NCI-H1048 (cell line): ENCODE measurements around the gene FOXN3.

Source experiments
- DNase-seq: peaks from one replicate; lab custom pipeline; 2025; lab: John Stamatoyannopoulos, UW

Gene FOXN3

DNA sequence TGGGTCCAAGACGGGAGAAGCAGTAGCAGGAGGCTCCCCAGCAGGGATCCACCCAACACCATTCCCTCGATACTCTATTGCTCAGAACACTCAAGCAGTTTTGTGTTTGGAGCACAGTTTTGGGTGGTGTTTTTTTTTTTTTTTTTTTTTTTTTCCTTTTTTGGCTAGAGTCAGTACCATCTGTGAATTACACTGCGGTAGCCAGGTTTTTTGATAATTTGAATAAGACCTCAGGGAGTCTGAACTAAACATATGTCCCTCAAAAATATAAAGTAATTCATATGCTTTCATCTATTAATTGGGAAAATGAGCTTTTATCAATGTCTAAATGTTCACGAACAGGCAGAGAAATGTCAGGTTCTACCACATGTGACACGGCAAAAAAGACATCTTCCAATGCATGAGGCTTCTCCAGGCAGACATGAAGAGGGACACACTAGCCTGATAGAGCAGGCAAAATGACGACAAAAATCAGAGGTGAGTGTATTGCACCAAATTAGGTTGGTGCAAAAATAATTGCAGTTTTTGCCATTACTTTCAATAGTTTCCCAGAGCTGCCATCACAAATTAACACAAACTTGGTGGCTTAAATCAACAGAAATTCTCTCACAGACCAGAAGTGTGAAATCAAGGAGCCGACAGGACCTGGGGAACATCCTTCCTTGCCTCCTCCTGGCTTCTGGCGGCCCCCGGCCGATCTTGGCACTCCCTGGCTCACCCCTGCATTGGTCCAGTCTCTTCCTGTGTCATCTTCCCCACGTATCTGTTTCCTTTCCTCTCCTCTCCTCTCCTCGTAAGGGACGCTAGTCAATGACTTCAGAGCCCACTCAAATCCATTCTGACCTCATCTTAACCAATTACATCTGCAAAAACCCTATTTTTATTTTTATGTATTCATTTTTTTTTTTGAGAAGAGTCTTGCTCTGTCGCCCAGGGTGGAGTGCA lies 33.9 kb downstream of the FOXN3 start:
- DNase-seq, result no peak

DNA sequence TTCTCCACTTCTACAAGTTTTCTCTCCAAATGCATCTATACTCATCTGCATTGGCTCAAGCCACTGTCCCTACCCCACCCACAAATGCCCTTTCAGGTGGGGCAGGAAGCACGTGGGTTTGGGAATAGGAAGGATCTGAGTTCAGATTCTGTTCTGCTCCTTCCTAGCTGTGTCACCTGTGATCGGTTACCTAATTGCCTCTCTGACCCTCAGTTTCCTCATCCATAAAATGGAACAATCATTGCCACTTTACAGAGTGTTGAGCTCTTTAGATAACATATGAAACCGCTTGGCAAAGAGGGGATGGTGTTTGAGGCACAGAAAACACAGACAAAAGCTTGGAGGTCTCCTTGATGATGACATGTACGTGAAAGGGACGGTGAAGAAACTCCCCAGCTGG lies 34.5 kb downstream of the FOXN3 start:
- DNase-seq, result no peak

DNA sequence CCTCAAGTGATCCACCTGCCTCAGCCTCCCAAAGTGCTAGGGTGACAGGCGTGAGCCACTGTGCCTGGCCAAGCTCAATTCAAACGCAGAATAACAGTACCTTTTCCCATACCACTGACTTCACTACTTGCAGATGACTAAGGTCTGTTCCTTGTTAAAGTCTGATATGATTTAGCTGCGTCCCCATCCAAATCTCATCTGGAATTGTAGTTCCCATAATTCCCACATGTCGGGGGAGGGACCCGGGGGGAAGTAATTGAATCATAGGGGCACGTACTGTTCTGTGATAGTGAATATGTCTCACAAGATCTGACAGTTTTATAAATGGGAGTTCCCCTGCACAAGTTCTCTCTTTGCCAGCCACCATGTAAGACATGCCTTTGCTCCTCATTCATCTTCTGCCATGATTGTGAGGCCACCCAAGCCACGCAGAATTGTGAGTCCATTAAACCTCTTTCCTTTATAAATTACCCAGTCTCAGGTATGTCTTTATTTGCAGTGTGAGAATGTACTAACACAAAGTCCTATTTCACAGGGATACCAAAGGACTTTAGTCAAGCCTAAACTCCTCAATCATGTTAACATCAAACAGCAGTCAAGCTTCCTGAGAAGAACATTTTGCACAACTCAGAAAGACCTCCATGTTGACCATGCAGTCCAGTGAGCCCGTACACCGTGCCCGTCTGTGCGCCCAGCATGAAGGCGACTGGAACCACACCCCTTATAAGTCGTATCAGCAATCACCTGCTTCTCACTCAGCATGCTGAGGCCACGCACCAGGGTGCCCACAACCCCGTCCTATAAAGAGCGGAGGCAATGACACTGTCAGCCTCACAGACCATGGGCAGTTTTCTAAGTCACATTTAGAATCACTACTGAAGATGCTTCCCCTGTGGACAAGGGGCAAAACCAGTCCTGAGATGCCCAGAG lies 36.9 kb downstream of the FOXN3 start:
- no peak for DNase-seq

DNA sequence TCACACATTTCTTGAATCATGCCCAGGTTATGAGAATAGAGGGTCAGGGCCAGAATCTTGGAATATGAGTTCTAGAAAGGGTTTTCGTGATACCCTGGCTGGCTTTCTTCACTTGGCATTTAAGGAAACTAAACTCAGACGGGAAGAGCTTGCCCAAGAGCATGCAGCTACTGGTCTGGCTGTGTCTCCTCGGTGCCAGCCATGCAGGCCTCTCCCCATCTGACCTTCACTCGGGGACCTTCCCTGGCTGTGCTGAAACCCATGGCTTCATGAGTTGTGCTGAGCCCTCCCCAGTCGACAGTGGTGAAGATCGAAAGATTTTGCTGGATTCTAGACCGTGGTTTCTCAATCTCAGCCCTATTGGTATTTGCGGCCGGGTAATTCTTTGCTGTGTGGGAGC lies 38.0 kb downstream of the FOXN3 start:
- no peak for DNase-seq

DNA sequence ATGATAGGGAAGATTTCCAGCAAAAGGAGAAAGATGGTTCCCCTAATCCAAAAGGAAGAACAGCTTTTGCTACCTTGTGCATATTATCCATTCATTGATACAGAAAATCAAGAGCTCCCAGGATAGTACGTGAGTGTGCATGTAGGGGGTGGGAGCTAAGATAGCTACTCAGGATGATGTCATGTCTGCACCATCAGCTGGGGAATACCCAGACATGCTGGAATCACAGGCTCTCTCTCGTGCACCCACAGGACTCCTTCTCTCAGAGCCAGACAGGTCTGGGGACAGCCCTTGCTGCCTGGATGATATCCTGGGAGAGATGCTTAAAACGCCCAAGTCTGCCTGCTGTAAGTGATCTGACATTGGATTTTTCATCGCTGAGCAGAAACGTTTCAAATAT lies 38.9 kb downstream of the FOXN3 start:
- DNase-seq, result no peak

DNA sequence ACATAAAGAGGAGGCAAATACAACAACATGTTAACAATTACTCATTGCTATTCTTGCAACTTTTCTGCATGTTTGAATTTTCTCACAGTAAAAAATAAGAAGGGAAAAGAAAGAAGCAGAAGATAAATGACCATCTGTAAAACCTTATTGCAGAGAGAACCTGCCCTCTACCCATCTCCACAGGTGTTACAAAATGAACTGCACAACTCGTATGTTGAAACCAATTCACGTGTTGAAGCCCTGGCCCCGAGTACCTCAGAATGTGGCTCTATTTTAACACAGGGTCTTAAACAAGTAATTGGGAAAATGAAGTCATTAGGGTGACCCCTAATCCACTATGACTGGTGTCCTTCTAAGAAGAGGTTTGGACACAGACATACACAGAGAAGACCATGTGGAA lies 39.5 kb downstream of the FOXN3 start:
- no peak for DNase-seq

DNA sequence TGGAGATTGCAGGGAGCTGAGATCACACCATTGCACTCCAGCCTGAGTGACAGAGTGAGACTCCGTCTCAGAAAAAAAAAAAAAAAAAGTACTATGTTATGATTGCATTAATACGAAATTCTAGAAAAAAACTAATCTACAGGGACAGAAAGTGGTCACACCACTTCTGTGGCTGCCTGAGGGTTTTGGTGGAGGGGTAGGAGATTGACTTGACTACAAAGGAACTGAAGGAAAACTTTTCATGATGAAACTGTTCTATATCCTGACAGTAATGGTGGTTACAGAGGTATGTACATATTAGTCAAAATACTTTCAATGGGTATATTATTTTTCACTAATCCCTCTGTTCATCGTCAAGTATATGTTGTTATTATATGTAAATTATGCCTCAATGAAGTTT lies 42.1 kb downstream of the FOXN3 start:
- no peak for DNase-seq

DNA sequence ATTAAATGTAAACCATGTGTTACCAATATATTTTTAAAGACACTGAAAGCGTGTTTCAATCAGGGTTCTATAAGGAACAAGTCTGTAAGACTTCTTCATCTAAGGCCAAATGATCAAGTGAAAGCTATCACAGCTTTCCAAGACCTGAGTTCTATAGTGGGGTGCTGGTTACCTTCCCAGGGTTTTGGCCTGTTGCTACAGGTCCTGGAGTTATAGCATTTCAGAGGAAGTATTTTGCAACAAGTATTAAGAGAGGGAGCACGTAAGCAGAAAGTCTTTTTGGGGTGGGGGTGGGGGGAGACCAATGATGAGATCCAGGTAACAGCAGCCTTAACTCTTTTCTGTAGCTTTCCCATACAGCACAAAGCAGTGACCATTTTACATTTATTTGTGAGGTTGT lies 43.8 kb downstream of the FOXN3 start:
- DNase-seq, result no peak

DNA sequence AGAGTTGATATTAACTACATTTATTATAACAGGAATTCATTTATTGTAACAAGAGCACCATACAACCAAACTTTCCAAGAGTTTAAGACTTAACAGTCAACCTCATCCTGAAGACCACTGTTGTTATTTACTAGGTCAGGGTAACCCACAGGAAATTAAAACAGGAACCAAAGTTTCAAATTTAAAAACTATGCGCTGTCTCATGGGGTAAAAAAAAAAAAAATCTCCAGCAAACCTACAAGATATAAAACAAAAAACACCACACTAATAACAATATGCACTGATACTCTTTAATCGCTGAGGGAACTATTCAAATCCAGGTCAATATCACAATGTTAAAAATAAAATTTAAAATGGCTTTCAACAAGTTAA lies 44.5 kb downstream of the FOXN3 start:
- no peak for DNase-seq

DNA sequence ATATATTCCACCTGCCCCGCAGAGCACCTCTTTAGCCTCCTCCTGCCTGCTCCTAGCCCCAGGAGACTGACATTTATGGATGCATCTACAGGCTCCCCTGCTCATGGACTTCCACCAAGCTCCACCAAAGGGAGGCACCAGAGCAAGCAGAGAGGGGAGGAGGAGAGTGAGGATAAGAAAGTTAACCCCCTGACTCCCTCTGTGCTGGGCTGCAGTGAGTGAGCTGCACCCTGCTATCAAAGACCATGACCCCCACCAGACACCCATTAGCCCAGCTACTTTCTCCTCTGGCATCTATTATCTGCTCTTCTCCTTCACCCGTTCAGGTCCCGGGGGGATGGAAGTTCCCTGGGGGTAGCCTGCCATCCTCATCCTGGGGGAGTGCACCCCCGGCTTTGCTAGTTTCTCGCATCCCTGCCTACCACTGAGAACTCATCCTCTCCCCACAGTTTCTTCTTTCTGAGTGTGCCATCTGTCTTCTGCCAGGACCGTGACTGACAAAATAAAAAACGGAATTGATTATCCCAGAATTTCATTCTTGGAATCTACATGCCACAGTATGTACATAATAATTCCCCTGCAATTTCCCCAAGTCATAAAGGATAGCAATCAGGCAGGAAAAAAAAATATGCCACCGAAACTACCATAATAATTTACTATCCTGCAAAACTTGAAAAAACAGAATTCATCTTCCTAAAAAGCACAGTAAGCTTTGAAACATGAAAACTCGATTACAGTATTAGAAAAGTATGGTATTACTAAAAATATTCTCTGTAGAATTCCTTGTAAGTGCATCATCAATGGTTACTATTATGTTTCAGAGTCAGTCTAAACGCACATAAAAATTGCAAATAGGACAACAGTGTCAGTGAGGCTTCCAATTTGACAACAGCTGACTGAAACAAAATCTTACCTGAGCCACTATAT lies 45.2 kb downstream of the FOXN3 start:
- no peak for DNase-seq

DNA sequence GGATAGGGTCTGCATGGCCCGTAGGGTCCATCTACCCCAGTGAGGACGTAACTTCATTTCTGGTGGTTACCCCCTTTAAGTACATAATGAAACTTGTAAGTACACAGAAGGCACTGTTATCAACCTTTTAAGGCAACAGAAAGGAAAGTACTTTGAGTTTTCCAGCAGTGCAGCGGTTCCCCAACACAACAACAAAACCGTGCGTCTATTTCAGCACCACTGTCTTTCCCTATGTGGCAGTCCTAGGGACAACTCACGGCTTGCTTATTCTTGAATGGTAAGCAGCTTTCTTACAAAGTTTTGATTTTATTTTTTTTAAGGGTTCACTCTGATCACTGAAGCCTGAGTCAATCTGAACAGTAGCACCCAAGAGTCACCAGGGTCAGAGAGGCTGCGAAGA lies 46.3 kb downstream of the FOXN3 start:
- DNase-seq, result no peak

DNA sequence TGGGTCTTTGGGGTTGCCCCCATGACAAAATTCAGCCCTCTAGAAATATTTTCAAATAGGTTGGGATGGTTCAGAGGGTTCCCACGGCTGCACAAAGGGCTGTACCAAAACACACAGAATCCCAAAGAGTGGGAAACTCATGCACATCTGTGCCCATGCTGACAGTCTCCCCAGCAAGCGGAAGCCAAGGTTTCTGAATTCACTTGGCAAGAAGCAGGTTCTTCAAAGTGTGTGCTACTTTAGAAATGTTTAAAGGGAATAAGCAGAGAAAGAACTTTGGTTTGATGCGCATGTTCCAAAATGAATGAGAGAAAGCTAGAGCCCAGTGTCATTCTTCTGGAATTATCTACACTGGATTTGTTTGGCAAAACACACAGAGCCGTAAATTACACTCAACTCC lies 46.7 kb downstream of the FOXN3 start:
- no peak for DNase-seq

DNA sequence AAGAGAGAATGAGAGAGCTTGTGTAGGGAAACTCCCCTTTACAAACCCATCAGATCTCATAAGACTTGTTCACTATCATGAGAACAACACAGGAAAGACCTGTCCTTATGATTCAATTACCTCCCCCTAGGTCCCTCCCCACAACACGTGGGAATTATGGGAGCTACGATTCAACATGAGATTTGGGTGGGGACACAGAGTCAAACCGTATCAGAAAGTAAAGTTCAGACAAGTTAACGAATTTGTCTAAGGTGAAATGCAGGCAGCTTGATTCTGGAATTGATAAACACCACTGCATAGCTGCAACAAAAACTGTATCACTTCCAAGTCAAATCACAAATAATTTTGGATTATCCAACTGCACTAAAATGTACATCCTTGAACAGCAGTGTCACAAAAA lies 47.4 kb downstream of the FOXN3 start:
- no peak for DNase-seq

DNA sequence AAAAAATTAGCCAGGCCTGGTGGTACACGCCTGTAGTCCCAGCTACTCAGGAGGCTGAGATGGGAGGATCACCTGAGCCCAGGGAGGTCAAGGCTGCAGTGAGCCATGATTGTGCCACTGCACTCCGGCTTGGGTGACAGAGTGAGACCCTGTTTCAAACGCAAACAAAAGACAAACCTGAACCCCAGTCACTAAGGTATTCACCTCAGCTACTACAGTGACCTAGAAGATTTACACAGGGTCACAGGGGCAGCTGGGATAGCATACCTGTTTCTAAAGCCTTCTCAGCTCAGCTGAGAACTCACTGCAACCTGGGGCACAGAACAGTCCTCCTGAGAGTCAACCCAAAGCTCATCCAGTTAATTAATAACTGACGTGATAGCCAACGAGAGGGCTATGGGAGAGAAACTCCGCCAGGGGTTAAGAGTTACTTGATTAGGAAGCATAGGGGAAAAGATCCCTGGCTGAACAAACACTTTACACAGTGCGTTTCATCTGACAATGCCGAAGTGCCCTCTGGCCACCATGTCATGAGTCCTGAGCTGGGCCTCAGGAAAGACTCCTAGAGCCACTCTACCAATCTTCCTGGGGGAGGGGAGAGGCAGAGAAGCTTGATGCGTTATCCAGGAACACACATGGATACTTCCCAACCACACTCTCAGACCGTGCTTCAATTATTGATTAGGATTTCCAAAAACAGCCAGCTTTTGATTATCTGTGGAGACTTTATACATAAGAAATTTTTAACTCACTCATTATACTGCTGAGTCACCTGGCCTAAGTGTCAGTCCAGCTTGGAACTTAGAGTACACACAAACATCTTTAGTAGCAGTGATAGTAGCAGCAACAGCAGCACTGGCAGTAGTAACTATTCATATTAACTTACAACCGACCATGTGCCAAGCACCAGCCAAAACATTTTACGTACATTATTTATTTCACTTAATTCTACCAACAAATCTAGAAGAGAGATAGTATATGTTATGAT lies 48.2 kb downstream of the FOXN3 start:
- DNase-seq, result no peak

DNA sequence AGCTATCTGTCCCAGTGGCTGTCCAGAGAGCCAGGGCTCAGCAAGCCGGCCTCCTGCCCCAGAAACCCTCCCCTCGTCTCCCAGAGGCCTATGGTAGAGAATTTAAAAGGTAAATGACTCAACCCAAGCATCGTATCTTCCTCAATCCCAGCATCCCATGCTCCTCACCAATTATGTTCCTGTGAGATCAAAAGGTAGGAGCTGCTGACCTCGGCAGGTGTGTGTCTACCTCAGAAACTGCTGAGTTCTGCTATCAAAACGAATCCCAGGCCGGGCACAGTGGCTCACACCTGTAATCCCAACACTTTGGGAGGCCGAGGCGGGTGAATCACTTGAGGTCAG lies 49.3 kb downstream of the FOXN3 start:
- DNase-seq, result no peak

DNA sequence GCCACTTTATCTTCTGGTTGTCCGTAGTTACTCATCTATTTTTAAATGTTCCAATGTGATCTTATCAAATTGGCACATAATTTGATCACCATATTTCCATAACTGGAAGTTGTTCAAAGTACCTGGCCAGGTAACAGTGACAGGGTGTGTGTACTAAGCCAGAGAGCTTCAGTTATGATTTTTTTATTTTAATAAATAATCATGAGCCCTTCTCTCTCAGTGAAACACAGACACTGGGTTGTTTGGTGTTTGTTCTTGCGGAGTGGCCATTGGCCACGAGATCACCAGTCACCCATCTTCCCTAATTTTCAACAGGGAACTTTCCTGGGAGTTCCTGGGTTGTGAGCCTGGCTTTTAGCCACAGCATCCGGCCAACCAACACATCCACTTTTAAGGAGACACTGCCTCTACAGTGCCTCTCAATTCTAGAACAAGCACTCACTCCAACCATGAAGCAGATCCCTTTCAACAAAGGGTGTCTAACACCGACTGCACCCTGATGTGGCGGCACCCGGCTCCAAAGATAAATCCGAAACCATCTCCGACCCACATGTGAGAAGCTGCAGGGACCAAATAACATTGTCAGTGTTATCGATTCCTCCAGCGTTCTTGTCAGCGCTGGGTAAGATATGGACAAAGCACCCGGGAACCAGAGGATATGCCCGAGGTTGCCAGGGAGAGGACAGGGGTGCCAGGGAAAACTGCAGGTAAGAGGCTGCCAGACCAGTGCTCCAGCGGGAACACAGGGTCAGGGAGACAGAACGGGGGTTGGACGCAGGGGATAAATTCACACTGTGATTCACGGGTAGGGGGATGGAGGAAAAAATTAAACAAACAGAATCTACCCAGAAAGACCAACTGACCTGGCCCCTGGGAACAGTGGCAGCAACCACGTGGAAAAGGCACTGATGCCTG lies 49.9 kb downstream of the FOXN3 start:
- DNase-seq, result no peak

DNA sequence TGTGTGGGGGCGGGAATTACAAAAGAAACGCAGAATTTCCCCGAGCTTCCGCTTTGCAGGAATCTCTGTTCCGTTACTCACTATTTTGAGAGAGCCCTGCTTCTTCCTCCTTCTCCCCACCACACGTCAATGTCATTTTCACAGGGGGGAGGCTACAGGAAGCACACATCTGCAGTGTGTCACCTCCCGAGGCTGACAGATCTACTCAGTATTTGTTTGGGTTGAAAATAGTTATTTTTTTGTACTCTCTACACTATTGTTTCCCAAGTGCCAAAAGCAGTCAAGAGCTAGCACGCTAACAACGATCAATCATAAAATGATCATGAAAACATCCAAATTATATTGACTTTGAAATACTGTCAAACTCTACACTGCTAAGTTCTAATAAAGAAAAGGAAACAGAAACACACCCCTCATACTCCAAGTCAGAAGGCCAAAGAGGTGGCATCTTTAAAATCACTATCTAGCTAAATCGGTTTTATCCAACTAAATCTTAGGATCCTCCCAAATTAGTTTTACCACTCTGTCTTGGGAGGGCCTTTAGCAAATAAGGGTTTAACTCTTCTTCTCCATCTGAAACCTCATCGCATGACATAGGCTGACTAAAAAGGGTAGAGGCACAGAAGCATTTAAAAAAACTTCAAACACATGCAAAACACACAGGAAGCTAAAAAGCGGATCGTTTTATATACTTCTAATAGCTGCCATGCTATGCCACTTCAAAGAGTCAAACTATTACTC lies 51.8 kb downstream of the FOXN3 start:
- DNase-seq, result no peak

DNA sequence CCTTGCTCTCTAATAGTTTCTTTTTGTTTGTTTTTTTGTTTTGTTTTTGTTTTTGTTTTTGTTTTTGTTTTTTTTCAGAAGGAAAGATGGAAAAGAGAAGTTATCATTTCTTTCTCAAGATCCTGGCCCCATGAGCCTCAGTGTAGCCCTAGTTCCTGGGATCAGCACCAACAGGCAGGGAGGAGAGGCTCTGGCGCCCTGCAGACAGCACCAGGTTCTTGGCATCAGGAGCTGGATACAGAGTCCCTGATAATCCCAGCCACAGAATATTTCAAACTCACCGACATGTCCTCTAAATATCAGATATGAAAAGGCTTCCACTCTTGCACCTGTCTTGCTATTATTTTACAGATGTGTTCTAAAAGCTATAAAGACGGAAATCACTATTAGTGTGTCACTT lies 52.7 kb downstream of the FOXN3 start:
- DNase-seq, result no peak

DNA sequence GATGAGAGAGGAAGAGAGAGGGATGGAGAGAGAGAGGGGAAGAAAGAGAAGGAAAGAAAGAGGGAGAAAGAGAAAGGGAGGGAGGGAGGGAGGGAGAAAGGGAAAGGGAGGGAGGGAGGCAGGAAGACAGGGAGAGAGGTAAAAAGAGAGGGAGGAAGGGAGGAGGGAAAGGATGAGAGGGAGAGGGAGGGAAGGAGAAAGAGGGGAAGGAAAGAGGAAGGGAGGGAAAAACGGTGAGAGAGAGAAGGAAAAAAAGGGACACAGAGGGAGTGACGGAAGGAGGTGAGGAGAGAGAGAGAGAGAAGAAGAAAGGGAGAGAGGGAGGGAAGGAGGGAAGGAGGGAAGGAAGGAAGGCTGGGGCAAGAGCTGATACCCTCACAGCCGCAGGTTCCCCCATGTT lies 56.8 kb downstream of the FOXN3 start:
- DNase-seq, result no peak
